Keratinocyte (primary cell): ENCODE measurements around the gene CELF2.

Experiments used
- CTCF ChIP-seq, 3 experiments: IDR thresholded peaks in 1 of 3; conservative IDR thresholded peaks in 1 of 3; optimal IDR thresholded peaks in 1 of 3; 2 replicates in 2 of 3; 3 replicates in 1 of 3; pipeline versions ENCODE3 to v1.5.1; 2011; ENCODE audit warnings: low read length in 3 of 3, mild to moderate bottlenecking in 3 of 3, moderate library complexity in 2 of 3, control low read depth in 1 of 3, inconsistent platforms in 1 of 3; ENCODE audit not compliant: insufficient read depth in 2 of 3; ENCODE audit errors: extremely low read depth in 1 of 3
- EZH2 ChIP-seq: IDR thresholded peaks from one replicate; pipeline ENCODE4 v1.6.1; 2012; ENCODE audit warnings: inconsistent platforms, mild to moderate bottlenecking, low read length, moderate library complexity

DNA sequence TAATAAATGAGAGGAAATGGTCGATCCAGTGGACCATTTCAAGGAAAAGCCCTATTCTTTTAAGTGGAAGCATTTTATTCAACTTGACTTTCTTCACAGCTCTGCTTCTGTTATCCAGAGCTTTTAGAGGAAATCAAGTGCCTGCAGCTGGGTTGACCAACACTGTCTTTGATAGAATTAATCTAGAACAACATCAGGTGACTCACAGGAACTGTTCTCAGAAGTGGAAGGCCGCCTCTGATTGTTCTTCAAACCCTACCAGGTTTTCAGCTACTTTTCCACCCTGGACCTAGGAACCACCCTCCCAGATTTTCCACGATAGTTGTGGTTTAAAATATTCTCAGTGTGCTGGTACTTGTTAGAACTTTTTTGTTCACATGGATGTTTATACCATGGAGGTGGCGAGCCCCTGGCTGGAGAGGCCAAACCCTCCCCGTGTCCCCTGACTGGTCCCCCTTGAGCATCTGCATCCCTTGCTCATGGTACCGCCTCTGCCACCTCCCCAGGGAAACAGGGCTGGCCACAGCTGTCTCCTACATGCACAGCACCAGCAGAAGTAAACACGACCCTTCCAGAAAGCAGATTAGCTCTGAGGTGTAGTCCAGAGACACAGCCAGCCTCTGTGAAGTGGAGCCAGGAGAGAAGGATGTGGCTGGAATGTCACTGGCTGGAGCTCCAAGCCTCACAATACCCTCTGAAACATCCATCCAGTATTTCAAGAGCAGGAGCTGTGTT lies 300.4 kb downstream of the CELF2 start:
- TF ChIP-seq CTCF (optimal IDR thresholded peaks at IDR 0.05 in 1 of 3, IDR thresholded peaks at IDR 0.05 in 1 of 3, conservative IDR thresholded peaks at IDR 0.05 in 1 of 3; ENCODE audit: extremely low read depth in 1 of 3, insufficient read depth in 2 of 3, low read length in 3 of 3) (no peak), EZH2 (no peak)
